ENCODE measurements around the gene PTPN4. TPM values are rescaled to one million over a fixed set of nuclear protein-coding genes. Genes with fewer than 3 reads are reported as not detected.
"Not testable (repeated sequence)": the region's sequence is repeated elsewhere in the genome, so short reads cannot be mapped to it uniquely, and the experiment has no call there.

The PTPN4 gene
- total and polyA plus RNA-seq, 2 of the 8 experiments (the other 6 are each of a cell fraction or from before 2014, with no cell fraction given), result 28.5 to 105 TPM

DNA sequence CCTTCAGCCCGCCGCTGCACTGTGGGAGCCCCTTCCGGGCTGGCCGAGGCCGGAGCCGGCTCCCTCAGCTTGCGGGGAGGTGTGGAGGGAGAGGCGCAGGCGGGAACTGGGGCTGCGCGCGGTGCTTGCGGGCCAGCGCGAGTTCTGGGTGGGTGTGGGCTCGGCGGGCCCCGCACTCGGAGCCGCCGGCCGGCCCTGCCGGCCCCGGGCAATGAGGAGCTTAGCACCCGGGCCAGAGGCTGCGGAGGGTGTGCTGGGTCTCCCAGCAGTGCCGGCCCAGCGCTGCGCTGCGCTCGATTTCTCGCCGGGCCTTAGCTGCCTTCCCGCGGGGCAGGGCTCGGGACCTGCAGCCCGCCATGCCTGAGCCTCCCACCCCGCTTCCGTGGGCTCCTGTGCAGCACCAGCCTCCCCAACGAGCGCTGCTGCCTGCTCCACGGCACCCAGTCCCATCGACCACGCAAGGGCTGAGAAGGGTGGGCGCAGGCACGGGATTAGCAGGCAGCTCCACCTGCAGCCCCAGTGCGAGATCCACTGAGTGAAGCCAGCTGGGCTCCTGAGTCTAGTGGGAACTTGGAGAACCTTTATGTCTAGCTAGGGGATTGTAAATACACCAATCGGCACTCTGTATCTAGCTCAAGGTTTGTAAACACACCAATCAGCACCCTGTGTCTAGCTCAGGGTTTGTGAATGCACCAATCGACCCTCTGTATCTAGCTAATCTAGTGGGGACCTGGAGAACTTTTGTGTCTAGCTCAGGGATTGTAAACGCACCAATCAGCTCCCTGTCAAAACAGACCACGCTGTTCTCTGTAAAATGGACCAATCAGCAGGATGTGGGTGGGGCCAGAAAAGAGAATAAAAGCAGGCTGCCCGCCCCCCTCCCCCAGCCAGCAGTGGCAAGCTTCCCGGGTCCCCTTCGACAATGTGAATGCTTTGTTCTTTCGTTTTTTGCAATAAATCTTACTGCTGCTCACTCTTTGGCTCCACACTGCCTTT lies 237.5 kb downstream of the PTPN4 start:
- not testable (repeated sequence) for H3K36me3 ChIP-seq (ENCODE audit: control insufficient read depth in 2 of 4, insufficient read depth in 4 of 4, low read length in 3 of 4)
- CTCF ChIA-PET (ENCODE audit: partially characterized antibody), result interaction anchor here (1.0 to 2.0 kb wide), 4 partner anchors 14 to 177 kb away, joined by 3 to 13 read pairs (median 4); no protein-coding TSS in a partner anchor

More for the DNA sequence above, 237.5 kb downstream of the PTPN4 start:
- not testable (repeated sequence) for H3K4me1 ChIP-seq (replicated peaks in 1 of 4; ENCODE audit: control insufficient read depth in 3 of 4, insufficient read depth in 4 of 4, low read length in 3 of 4); H3K27ac ChIP-seq (ENCODE audit: low read depth, low read length); H3K9ac ChIP-seq (replicated peaks in 1 of 4; ENCODE audit: extremely low read depth in 1 of 4, low read depth in 3 of 4, low read length in 3 of 4); H3K9me3 ChIP-seq (ENCODE audit: insufficient read depth in 2 of 2, low read depth in 1 of 2, low read length in 1 of 2); H2BK5ac ChIP-seq (ENCODE audit: low read depth, low read length); H3K4me2 ChIP-seq (ENCODE audit: insufficient read depth in 1 of 2, low read depth in 2 of 2, low read length in 2 of 2); H2BK12ac ChIP-seq (ENCODE audit: low read depth, low read length); H3K23me2 ChIP-seq (ENCODE audit: low read depth, low read length); H3K18ac ChIP-seq (ENCODE audit: extremely low read depth, low read length); H4K20me1 ChIP-seq (replicated peaks in 1 of 2; ENCODE audit: control insufficient read depth in 1 of 2, insufficient read depth in 2 of 2, low read length in 2 of 2); H2BK15ac ChIP-seq (ENCODE audit: low read length); H4K91ac ChIP-seq (replicated peaks; ENCODE audit: insufficient read length, low read length); H3K4ac ChIP-seq (replicated peaks; ENCODE audit: insufficient read length, low read depth, low read length); DNase-seq (ENCODE audit: low read depth in 1 of 2, low spot score in 2 of 2); H3K56ac ChIP-seq (replicated peaks; ENCODE audit: insufficient read length, low read depth, low read length); H3K23ac ChIP-seq (ENCODE audit: insufficient read length); H3K14ac ChIP-seq (ENCODE audit: insufficient read length); H2AK5ac ChIP-seq (ENCODE audit: low read depth, low read length); H2BK120ac ChIP-seq (replicated peaks; ENCODE audit: low read depth, low read length); H3K27me3 ChIP-seq (replicated peaks in 1 of 4; ENCODE audit: control insufficient read depth in 3 of 4, extremely low read depth in 1 of 4, insufficient read depth in 3 of 4, low read length in 3 of 4); H3K4me3 ChIP-seq (ENCODE audit: extremely low read depth in 1 of 4, insufficient read depth in 2 of 4, low read depth in 3 of 4, low read length in 4 of 4); FAIRE-seq; H3K79me2 ChIP-seq (ENCODE audit: control insufficient read depth in 1 of 2, insufficient read depth in 2 of 2, low read length in 2 of 2); H2BK20ac ChIP-seq (ENCODE audit: low read length); H3K79me1 ChIP-seq (ENCODE audit: low read depth, low read length); H4K5ac ChIP-seq (ENCODE audit: insufficient read length, low read depth, low read length); H4K8ac ChIP-seq (ENCODE audit: extremely low read depth, insufficient read depth, low read length)
- POLR2A ChIA-PET (ENCODE audit: partially characterized antibody), result interaction anchor here (0.9 to 2.0 kb wide), 2 partner anchors 9 to 16 kb away, joined by 4 to 5 read pairs; partner anchors contain the start of gene EPB41L5
- peak overlapping the region; percentile 23; the same call in 1 of the 2 replicates for H2AFZ ChIP-seq (ENCODE audit: low read length)
- 94% methylated on average over 32 of the region's 55 CpGs; no CpG with 5 or more reads in 1 of the 2 experiments for WGBS, 2 experiments (ENCODE audit: extremely low coverage in 1 of 2, insufficient coverage in 1 of 2, insufficient read length in 1 of 2, insufficient replicate concordance in 2 of 2, low coverage in 1 of 2, low lambda C conversion rate in 2 of 2, missing lambda C conversion rate in 1 of 2)

Measured in H1 (cell line).